Type B pancreatic cell (in vitro differentiated cells): ENCODE measurements around the gene SLC34A3. TPM values are rescaled to one million over a fixed set of nuclear protein-coding genes. Genes with fewer than 3 reads are reported as not detected.

ENCODE experiments used
- DNase-seq: peaks from one replicate; pipeline ENCODE4 v3.0.0; 2021; ENCODE audit warnings: mixed read lengths; ENCODE audit not compliant: unreplicated experiment; ENCODE audit errors: extremely low spot score
- H3K27ac Mint-ChIP-seq: 2 replicates; pipeline ENCODE4 v1.8.0; 2021; ENCODE audit warnings: mild to moderate bottlenecking, mixed read lengths
- H3K27me3 Mint-ChIP-seq: 2 replicates; pipeline ENCODE4 v1.8.0; 2021; ENCODE audit warnings: mixed read lengths
- H3K36me3 Mint-ChIP-seq: 2 replicates; pipeline ENCODE4 v1.8.0; 2021; ENCODE audit warnings: mixed read lengths
- H3K4me1 Mint-ChIP-seq: one replicate; pipeline ENCODE4 v1.8.0; 2021; ENCODE audit warnings: mixed read lengths; ENCODE audit not compliant: unreplicated experiment
- H3K4me3 Mint-ChIP-seq: 2 replicates; pipeline ENCODE4 v1.8.0; 2021; ENCODE audit warnings: mild to moderate bottlenecking, mixed read lengths
- H3K9me3 Mint-ChIP-seq: 2 replicates; pipeline ENCODE4 v1.8.0; 2021; ENCODE audit warnings: mixed read lengths
- total RNA-seq: library from RNA; stranded (reverse); gene quantifications from 2 replicates; pipeline ENCODE4 v1.2.1, GENCODE V29; 2021; ENCODE audit warnings: low replicate concordance
- TF ChIP-seq, protein P1 (sequence below): fragments of 200-600 bp; sonication (generic); conservative IDR thresholded peaks from 2 replicates; pipeline ENCODE4 v1.5.0; 2021; ENCODE audit warnings: antibody characterized with exemption, mild to moderate bottlenecking

SLC34A3 gene
- total RNA-seq, 1 donor from 2014 or later: 0.41 TPM

DNA sequence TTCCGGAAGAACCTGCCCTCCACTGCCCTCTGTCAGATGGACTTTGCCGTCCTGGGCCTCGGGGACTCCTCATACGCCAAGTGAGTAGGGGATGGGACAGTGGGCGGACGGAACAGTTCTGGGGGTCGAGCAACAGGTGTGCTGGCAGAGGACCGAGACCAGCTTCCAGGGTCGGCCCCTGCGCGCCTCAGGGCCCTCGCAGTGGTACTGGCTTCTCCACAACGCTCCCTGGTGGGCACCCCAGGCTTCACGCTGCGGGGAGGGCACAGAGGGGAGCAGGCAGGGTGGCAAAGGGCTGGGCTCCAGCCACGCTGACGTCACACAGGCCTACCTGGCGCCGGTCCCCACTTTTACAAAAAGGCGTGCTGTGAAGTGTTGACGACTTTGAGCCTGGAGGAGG lies 18.2 kb upstream of the SLC34A3 start:
- Mint-ChIP-seq H3K27ac (no peak overlapping the region), H3K36me3 (peaks cover 2% of the 10 kb centered on the region), H3K4me3 (no peak overlapping the region), H3K9me3 (no peaks in the 10 kb centered on the region), H3K27me3 (no peaks in the 10 kb centered on the region), H3K4me1 (peaks cover 4% of the 10 kb centered on the region)
- TF ChIP-seq, protein P1, sequence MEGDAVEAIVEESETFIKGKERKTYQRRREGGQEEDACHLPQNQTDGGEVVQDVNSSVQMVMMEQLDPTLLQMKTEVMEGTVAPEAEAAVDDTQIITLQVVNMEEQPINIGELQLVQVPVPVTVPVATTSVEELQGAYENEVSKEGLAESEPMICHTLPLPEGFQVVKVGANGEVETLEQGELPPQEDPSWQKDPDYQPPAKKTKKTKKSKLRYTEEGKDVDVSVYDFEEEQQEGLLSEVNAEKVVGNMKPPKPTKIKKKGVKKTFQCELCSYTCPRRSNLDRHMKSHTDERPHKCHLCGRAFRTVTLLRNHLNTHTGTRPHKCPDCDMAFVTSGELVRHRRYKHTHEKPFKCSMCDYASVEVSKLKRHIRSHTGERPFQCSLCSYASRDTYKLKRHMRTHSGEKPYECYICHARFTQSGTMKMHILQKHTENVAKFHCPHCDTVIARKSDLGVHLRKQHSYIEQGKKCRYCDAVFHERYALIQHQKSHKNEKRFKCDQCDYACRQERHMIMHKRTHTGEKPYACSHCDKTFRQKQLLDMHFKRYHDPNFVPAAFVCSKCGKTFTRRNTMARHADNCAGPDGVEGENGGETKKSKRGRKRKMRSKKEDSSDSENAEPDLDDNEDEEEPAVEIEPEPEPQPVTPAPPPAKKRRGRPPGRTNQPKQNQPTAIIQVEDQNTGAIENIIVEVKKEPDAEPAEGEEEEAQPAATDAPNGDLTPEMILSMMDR: no peak
- no peak for DNase-seq

DNA sequence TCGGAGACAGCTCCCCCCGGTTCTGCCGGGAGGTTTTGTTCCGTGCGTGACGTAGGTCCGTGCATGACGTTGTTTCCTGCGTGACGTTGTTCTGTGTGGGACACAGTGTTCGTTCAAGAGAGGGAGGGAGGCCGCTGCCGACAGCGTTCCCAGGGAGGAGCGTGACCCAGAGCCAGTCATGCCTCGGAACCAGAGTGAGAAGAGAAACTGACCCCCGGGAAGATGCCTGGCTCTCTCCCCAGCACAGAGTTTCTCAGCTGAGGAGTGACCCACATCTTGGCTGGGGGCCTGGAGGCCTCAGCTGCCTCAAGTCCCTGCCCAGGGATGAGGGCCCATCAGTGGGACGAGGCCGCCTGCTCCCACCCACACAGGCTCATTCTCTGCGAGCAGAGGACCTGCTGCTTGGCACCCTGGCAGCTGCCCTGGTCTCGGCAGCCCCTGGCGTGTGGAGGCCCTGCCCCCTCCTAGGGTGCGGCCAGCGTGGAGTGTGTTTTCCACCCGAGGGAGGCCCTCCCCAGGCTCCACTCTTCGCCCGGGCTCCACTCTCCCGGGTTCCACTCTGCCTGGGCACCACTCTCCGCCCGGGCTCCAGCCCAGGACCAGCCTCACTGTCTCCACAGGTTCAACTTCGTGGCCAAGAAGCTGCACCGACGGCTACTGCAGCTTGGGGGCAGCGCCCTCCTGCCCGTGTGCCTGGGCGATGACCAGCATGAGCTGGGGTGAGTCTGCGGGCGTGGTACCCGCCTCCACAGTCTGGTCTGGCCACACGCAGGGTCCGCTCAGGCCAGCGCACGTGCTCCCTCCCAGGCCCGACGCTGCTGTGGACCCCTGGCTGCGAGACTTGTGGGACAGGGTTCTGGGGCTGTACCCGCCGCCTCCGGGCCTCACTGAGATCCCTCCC lies 17.3 kb upstream of the SLC34A3 start:
- DNase-seq: no peak
- no peaks in the 10 kb centered on the region for H3K36me3 Mint-ChIP-seq
- TF ChIP-seq, protein P1: no peak
- H3K27me3 Mint-ChIP-seq: no peaks in the 10 kb centered on the region
- H3K4me1 Mint-ChIP-seq: peaks cover 3% of the 10 kb centered on the region
- no peak overlapping the region for H3K27ac Mint-ChIP-seq
- H3K4me3 Mint-ChIP-seq: no peak overlapping the region
- no peaks in the 10 kb centered on the region for H3K9me3 Mint-ChIP-seq

DNA sequence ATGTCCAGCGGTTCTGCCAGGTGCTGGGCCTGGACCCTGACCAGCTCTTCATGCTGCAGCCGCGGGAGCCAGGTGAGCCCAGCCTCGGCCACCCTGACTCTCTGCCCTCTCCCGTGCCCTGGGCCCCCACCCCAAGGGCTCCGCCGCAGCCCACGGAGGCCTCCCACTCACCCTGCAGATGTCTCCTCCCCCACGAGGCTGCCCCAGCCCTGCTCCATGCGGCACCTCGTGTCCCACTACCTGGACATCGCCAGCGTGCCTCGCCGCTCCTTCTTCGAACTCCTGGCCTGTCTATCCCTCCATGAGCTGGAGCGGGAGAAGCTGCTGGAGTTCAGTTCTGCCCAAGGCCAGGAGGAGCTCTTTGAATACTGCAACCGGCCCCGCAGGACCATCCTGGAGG lies 16.1 kb upstream of the SLC34A3 start:
- Mint-ChIP-seq H3K4me3 (no peak overlapping the region), H3K36me3 (no peaks in the 10 kb centered on the region), H3K27me3 (no peaks in the 10 kb centered on the region), H3K9me3 (no peaks in the 10 kb centered on the region), H3K27ac (no peak overlapping the region), H3K4me1 (peaks cover 3% of the 10 kb centered on the region)
- TF ChIP-seq, protein P1: no peak
- DNase-seq: no peak

DNA sequence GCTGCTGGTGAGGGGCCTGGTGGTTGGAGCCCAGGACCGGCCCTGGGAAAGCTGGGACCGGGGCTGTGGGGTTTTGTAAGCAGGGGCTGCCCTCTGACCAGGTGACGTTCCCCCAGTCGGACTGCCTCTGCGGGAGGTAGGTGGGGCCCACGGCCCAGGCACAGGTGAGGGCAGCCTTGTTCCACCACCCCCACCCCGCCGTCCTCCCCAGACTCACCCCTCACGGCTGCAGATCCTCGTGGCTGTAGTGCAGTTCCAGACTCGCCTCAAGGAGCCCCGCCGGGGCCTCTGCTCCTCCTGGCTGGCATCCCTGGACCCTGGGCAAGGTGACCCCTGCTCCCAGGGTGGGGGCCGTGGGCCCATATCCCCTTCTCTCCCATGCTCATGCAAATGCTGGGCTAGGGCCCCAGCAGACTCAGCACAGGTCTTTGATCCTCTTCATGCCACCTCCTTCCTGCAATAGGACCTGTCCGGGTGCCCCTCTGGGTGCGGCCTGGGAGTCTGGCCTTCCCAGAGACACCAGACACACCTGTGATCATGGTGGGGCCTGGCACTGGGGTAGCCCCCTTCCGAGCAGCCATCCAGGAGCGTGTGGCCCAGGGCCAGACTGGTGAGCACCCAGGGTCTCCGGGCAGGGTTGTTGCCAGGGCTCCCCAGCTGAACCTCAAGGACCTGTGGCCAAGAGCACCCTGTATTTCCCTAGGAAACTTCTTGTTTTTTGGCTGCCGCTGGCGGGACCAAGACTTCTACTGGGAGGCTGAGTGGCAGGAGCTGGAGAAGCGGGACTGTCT lies 15.3 kb upstream of the SLC34A3 start:
- DNase-seq: no peak
- TF ChIP-seq, protein P1: no peak
- H3K9me3 Mint-ChIP-seq: no peaks in the 10 kb centered on the region
- H3K4me1 Mint-ChIP-seq: peaks cover 3% of the 10 kb centered on the region
- no peak overlapping the region for H3K27ac Mint-ChIP-seq
- H3K27me3 Mint-ChIP-seq: no peaks in the 10 kb centered on the region
- no peak overlapping the region for H3K4me3 Mint-ChIP-seq
- H3K36me3 Mint-ChIP-seq: no peaks in the 10 kb centered on the region

DNA sequence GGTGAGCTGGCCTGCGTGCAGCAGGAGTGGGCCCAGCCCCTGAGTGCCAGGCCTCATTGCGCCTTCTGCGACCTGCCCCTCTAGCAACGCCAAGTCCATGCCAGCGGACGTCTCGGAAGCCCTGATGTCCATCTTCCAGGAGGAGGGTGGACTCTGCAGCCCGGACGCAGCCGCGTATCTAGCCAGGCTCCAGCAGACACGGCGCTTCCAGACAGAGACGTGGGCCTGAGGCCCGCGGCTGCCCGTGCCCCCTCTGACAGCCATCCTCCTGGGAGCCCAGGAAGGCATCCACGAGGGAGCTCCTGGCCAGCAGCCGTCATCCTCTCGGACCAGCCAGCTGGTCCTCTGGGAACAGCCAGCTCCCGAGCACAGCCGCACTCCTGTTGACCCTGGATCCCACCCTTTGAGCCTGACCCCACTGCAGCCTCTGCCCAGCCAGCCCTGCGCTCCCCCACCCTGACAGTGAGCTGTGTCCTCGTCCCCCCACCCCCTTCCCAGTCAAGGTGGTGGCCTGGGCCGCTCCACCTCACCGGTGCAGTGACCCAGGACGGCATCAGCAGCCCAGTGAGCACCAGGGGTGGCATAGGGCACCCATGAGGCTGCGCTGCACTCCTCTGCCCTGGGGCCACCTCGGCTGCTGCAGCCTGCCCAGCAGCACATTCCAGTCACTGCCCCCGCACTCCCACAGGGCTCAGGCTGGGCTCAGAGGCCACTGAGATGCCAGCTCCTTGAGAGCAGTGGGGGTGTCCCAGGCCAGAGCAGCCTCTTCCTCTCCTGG lies 14.3 kb upstream of the SLC34A3 start:
- H3K4me1 Mint-ChIP-seq: peaks cover 3% of the 10 kb centered on the region
- no peaks in the 10 kb centered on the region for H3K36me3 Mint-ChIP-seq
- H3K27ac Mint-ChIP-seq: no peak overlapping the region
- TF ChIP-seq, protein P1: no peak
- no peaks in the 10 kb centered on the region for H3K9me3 Mint-ChIP-seq
- no peak overlapping the region for H3K4me3 Mint-ChIP-seq
- no peaks in the 10 kb centered on the region for H3K27me3 Mint-ChIP-seq
- no peak for DNase-seq
